Activated effector memory CD4-positive, alpha-beta T cell treated with anti-CD3 and anti-CD28 coated beads, Interleukin-2, amount 50 U/mL, for 16 hours (primary cell): Measurements from ENCODE around the gene FRMD1.

Experiments
- DNase-seq: peaks from one replicate; pipeline ENCODE4 v3.0.0-alpha.2; 2020

FRMD1 gene

GRCh38 chr6:168110437-168110836 lies 31.4 kb upstream of the FRMD1 start:
- no peak for DNase-seq

DNA sequence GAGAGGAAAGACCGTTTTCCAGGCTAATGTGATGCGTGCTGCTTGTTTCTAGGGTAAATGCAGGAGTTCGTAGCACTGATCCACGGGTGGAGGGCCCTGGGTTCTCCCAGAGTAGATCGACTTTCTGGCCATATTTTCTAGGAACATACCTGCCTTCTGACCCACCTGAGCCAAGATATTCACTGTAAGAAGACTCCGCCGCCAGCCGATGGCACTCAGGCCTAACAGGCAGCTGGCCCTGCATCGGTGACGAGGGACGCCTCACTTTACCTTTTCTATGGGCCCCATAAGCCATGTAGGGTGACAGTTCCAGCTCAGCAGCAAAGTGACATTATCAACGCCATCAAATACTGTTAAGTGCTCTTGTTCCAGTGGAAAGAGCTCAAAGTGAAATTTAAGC lies 30.2 kb upstream of the FRMD1 start:
- no peak for DNase-seq

DNA sequence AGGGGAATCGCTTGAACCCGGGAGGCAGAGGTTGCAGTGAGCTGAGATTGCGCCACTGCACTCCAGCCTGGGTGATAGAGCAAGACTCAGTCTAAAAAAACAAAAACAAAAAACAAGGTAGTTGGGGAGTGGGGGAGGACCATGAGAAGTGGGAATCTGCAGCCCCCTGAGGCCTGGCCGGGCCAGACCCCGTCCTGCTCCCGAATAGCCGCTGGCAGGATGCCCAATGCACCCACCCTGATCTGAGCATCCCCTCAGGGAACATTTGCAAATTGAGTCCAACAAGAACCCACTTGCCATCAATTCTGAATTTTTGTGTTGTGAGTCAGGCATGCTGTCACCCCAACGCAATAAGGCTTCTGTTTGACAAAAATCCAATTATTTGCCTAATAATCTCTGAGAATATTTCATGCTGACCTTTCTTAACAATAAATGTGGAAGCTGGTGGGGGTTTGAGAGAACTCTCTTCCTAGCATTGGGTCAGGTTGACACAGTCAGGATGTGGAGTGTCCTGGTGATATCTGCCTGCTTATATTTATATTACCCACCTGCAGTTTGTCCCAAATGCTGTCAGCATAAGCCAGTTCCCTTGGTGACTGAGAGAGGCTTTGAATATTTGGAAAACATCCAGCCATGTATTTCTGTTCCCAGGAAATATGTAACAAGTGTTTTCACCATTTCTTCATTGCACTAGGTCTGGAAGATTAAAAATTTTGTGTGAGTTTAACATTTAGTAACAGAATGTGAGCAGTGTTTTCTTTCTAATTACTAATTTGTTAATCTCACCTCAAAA lies 28.4 kb upstream of the FRMD1 start:
- no peak for DNase-seq

- no peak for DNase-seq
These were observed 27.6 kb upstream of the FRMD1 start for GRCh38 chr6:168106633-168107005.

- no peak for DNase-seq
These were observed 27.0 kb upstream of the FRMD1 start for GRCh38 chr6:168105813-168106632.

DNA sequence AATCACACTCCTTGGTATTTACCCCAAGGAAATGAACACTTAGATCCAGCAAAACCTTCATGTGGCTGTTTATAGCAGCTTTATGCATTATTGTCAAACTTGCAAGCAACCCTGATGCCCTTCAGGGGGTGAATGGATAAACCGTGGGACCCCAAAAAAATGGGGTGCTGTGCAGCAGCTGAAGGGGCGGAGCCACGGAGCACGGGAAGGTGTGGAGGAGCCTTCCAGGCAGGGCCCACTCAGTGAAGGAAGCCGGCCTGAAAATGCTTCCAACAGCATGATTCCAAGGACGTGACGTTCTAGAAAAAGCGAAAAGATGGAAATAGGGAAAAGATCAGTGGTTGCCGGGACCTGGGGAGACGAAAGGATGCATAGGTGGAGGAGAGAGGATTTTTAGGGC lies 25.6 kb upstream of the FRMD1 start:
- no peak for DNase-seq

DNA sequence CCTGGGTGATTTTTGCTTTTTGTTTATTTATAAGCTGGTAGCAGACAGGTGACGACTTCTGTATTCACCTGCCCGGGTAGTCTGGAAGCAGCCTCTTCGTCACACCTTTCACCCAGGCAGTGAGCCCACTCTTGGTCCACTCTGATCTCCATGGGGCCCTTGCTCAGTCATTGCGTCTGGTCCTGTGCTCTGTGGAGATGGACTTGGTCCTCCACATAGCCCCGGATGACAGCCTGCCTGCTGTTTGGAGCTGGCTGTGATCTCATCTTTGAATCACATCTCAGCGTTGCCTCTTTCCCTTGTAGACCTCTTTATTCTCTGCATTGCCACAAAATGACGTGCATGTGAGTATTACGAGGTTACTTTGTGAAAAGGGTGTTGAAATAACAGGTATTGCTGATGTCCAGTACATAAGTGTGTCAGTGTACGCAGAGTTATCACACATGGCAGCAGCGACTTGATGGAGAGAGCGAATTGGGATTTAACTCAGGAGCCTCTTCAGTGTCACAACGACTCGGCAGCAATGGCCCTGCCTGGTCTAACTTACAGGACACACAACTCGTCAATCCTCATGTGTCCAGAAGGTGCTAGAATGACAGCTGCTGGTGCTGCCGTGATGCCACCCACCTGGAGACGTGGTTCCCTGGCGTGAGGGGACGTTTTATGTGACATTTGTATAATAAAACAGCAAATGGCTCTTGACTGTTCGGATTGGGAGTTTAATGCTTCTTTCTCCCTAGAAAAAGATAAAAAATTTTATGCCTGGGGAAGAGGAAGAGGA lies 24.2 kb upstream of the FRMD1 start:
- no peak for DNase-seq

- no peak for DNase-seq
These were observed 23.4 kb upstream of the FRMD1 start for GRCh38 chr6:168102315-168102985.

DNA sequence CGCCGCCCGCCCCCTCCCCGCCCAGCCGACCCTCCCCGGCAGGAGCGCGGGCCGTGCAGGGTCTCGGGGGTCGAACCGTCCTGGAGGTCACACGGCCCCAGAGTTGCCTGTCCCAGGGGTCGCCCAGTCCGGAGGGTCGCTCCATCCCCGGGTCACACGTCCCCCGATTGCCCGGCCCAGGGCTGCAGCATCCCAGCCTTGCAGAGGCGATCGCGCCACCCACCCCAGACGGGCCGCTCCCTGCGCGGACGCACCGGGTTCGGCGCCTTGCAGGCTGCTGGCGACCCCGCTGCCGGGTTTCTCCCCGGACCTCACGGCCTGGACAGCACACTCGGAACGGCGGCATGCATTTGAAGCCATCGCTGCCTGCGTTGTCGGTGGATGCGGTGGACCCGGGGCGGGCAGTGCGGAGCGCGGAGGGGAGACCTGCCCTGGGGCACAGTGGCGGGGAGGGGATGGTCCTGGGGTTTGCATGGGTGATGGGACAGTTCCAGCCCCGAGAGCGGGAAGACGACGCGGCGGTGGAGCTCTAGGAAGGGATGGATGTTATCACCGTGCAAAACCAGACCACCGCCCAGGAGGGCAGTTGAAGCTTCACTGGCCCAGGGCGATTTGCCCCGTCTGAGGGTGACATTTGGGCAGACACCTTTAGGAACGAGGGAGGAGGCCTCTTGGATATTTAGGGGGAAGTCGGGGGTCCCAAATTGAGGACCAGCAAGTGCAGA lies 22.7 kb upstream of the FRMD1 start:
- no peak for DNase-seq

DNA sequence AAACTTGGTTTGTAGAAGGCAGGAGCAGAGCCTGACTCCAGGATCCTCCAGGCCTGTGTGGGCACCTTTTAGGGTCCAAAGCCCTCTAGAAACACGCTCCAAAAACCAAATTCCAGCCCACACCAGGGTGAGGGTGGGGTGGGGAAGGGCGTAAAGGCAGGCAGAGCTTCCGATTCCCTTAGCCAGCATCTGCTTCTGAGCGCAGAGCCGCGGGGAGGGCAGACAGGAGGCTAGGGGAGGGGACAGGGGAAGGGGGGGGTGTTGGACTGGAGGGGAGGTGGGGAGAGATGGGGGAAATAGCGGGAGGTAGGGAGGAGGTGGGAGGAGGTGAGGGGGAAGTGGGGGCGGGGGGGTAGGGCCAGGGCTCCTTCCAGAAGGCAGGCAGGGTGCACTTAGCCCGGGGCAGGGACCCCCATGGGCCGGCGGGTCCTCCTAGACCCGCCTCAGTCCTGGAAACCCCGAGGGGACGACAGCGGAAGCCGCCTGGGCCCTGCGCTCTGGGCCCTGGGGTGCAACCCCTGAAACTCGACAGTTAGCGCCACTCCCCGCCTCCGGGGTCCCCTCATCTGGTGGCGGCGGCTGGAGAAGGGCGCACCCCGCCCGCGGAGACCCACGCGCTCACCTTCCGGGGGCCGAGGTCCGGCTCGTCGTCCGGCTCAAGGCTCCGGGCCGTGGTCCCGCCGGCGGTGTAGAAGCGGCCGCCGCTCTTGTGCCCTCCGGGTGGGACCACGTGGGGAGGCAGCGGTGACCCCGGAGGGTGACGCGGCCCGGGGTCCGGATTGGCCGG lies 22.0 kb upstream of the FRMD1 start:
- no peak for DNase-seq

GRCh38 chr6:168100011-168100802 lies 21.2 kb upstream of the FRMD1 start:
- DNase-seq = no peak

DNA sequence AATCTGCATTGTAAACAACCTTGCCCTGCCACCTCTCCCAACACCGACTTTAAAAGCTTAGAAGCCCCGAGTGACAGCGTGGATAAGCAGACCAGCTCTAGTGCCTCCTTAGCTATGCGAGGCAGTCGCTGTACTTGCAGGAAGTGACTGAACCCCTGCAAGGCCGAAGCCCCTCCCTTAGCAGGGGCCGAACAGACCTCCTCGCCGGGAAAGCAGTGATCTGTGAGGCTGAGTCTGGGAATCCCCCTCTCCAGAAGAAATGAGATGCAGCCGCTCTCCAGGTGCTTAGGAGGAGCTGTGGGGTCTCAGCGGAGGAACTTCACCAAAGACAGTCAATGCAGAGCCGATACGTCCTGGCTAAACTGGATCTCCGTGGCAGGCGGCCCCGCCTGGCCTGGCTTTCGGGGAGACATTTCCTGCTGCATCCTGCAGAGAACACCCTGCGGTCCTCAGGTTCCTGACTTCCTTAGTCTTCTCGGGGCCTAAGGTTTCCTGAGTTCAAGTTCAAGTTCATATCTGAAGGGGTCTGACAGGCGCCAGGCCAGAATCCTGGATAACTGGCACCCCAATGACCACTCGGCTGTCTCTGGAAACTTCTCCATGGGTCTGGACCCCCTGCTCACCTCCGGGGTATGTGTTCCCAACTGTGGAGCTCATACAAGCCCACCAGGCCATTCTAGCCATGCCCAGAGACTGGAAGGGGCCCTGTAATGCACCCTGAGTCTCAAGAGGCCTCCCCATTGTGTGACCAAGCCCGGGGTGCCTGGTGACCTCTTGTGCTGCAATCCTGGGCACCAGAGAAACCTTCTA lies 20.4 kb upstream of the FRMD1 start:
- no peak for DNase-seq

- no peak for DNase-seq
These were observed 19.4 kb upstream of the FRMD1 start for GRCh38 chr6:168098431-168098861.

GRCh38 chr6:168097621-168098430 lies 18.8 kb upstream of the FRMD1 start:
- DNase-seq = no peak

DNA sequence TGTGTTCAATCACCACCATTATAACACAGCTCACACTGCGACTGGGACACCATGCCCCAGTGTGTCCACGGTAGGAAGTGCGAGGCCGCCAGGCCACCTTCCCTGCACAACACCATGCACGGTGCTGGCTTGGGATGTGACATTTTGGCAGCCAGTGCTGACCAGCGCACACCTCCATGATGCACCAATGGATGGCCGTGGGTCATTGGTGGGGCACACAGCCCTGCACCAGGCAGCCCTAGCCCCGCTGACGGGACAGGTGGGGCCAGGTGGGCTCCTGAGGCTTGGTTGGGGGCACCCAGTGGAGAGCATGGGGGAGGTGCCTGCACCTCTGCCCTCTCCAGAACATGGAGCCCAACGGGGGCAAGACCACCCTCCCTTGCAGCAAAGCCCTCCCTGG lies 18.2 kb upstream of the FRMD1 start:
- DNase-seq = no peak

GRCh38 chr6:168096271-168096764 lies 17.3 kb upstream of the FRMD1 start:
- DNase-seq = no peak

GRCh38 chr6:168095716-168096250 lies 16.8 kb upstream of the FRMD1 start:
- no peak for DNase-seq

DNA sequence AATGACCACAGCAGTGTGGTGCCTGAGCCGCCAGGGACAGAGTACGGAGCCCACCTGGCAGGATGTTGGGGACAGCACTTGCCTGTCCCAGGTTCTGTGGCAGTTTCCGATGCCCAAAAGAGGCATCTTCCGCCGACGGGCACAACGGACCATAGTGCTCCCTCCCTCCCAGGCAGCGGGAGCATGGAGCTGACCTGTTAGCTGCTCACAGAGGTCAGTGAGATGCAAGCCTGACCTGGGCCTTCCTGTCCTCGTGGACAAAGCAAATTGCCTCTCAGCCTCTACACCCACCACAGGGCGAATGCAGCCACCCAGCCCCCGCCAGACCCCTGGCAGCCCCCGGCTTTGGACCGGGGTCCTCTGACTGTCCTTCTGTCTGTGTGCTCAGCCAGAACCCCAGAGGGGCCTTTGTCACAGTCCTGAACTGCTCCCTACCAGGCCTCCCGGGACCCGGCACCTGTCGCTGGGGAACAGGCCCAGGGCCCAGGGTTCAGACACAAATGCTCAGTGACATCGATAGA lies 16.2 kb upstream of the FRMD1 start:
- DNase-seq = no peak
